Measurements from ENCODE around the gene CCDC82.

DNA sequence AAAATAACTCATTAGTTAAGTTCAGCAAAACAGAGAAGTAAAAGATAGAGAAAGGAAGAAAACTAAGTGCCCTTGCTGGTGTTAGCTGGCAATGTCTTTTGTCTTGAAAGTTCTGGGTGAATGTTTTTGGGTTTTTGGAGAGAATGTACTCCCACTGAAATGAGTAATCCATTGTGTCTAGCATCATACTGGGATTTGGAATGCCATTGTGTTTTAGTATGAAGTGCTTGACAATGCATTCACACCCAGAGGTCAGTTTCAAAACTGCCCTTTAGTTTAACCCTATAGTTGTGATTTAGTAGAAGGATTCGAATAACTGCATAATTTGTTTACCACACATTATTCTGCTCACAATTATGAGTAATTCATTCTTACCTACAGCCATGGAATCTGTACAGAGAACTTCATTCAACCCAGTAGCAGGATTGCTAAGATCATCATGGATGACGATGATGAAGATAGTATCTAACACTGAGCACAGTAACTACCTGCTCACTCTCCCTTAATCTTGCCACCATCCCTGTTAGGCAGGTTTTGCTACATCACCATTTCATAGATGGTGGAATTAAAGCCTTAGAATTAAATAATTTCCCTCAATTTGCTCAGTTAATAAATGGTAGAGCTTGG, 80.6 kb downstream of the CCDC82 start:
- TF ChIP-seq POLR2AphosphoS5 (IDR thresholded peaks at IDR 0.05), result no peak
- TF ChIP-seq, protein P1, sequence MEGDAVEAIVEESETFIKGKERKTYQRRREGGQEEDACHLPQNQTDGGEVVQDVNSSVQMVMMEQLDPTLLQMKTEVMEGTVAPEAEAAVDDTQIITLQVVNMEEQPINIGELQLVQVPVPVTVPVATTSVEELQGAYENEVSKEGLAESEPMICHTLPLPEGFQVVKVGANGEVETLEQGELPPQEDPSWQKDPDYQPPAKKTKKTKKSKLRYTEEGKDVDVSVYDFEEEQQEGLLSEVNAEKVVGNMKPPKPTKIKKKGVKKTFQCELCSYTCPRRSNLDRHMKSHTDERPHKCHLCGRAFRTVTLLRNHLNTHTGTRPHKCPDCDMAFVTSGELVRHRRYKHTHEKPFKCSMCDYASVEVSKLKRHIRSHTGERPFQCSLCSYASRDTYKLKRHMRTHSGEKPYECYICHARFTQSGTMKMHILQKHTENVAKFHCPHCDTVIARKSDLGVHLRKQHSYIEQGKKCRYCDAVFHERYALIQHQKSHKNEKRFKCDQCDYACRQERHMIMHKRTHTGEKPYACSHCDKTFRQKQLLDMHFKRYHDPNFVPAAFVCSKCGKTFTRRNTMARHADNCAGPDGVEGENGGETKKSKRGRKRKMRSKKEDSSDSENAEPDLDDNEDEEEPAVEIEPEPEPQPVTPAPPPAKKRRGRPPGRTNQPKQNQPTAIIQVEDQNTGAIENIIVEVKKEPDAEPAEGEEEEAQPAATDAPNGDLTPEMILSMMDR (IDR thresholded peaks at IDR 0.05), result no peak

Data from prostate gland (tissue), 2 donors.